ENCODE results near the gene TTLL9.

The TTLL9 gene

GRCh38 chr20:31857861-31858759 lies 12.3 kb upstream of the TTLL9 start:
- DNase-seq (ENCODE audit: extremely low spot score, insufficient read length, low read depth) (peak; percentile 69), FAIRE-seq (peak; percentile 70)

DNA sequence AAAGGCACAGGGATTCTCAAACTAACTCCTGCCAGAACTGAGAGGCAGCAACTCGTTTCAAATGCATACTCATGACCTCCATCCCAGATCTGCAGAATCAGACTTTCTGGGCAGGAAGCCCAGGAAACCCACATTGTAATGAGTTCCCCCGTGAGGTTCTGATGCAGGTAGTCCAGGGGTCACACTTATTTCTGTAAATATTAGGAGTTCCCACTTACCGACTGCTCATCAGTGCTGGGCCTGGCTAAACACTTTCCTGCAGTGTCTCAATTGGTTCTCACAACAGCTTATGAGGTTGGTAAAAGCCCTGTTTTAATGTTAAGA lies 11.7 kb upstream of the TTLL9 start:
- DNase-seq (ENCODE audit: extremely low spot score, insufficient read length, low read depth): no peak
- no peak for FAIRE-seq

GRCh38 chr20:31859266-31859997 lies 11.0 kb upstream of the TTLL9 start:
- FAIRE-seq: no peak
- DNase-seq (ENCODE audit: extremely low spot score, insufficient read length, low read depth): no peak

DNA sequence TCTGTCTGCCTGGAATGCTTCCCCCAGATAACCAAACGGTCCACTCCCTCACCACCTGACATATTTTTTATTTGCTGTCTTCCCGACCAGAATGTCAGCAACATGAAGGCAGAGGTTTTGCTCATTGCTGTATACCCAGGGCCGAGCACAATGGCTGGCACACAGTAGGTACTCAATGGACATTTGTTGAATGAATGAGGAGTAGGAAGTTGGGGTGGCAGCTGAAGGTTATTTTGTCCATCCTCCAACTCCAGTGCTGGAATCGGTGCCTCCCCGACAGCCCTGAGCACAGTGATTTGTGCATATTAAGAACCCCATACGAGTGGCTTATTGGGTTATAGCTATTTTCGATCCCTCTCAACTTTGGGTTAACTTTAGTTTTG lies 10.4 kb upstream of the TTLL9 start:
- DNase-seq (ENCODE audit: extremely low spot score, insufficient read length, low read depth) (no peak), FAIRE-seq (no peak)

- FAIRE-seq (no peak), DNase-seq (ENCODE audit: extremely low spot score, insufficient read length, low read depth) (no peak)
Observed at GRCh38 chr20:31860390-31861134, 9.9 kb upstream of the TTLL9 start.

DNA sequence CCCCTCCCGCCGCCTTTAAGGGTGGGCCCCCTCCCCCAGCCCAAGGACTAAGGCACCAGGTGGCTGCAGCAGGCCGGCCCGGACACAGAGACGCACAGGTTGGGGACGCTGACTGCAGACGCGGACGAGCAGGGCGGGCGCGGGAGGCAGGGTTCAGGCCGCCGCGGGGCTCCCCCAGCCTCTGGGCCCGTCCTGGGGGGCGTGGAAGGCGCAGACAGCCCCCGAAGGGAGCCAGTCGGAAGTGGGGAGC lies 9.4 kb upstream of the TTLL9 start:
- FAIRE-seq (no peak), DNase-seq (ENCODE audit: extremely low spot score, insufficient read length, low read depth) (no peak)

GRCh38 chr20:31861385-31862156 lies 8.9 kb upstream of the TTLL9 start:
- peak; percentile 56 for FAIRE-seq
- peak; percentile 82 for DNase-seq (ENCODE audit: extremely low spot score, insufficient read length, low read depth)

GRCh38 chr20:31862157-31862470 lies 8.3 kb upstream of the TTLL9 start:
- DNase-seq (ENCODE audit: extremely low spot score, insufficient read length, low read depth) (no peak), FAIRE-seq (no peak)

GRCh38 chr20:31862506-31862905 lies 7.9 kb upstream of the TTLL9 start:
- FAIRE-seq (no peak), DNase-seq (ENCODE audit: extremely low spot score, insufficient read length, low read depth) (no peak)

- DNase-seq (ENCODE audit: extremely low spot score, insufficient read length, low read depth): no peak
- FAIRE-seq: no peak
Observed at GRCh38 chr20:31863296-31864085, 6.9 kb upstream of the TTLL9 start.

- FAIRE-seq: no peak
- DNase-seq (ENCODE audit: extremely low spot score, insufficient read length, low read depth): no peak
Observed at GRCh38 chr20:31864521-31865400, 5.7 kb upstream of the TTLL9 start.

DNA sequence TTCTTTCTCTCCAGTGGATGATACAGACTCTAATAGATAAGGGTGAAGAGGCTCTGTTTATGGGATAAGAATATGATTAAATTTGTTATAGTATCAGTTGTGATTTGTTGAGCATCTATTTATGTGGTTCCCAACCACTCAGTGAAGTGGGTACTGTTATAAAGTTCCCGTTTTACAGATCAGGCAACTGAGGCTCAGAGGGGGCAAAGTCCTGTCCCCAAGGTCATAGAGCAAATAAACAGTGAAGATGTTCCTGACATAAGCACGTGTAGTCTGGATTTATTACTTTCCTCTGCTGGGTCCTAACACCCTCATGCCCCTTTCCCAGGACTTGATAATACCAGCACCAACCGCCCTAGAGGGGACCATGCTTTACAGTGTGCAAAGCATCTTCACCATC lies 4.2 kb upstream of the TTLL9 start:
- no peak for DNase-seq (ENCODE audit: extremely low spot score, insufficient read length, low read depth)
- FAIRE-seq: no peak

DNA sequence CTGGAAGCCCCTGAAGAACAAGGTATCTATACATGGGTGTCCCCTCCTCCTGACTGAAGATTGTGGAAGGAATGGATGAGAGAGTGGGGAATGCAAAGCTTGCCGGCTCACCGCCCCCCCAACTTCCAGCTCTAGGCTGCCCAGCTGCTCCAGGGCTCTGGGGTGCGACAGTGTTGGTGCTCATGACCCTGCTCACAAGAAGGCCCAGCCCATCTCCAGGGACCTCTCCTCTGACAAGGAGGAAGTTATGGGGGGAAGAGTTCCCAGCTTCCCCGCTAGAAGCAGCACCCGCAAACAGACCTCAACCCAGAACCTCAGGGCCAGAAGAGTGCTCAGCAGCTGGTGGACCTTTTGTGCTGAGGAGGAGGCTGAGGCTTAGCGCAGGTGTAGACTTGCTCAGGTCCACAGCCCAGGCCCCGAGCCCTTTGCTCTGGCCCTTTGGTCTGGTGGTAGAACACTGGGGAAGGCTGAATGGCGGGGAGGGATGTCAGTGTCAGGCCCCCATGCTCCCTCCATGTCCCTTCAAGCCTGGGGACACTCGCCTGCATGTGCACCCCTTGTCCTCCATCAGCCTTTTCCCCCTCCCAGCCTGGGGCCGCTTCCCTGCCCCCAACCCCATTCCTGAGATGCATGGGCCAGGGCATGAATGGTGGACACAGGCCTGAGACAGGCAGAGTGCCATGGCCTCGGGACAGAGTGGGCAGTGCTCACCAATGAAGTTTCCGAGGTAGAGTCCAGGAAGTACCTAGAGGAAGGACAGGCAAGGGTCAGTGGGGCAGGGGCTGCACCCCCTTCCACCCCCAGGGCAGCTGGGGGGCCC lies 1.4 kb upstream of the TTLL9 start:
- FAIRE-seq (no peak), DNase-seq (ENCODE audit: extremely low spot score, insufficient read length, low read depth) (no peak)

- DNase-seq (ENCODE audit: extremely low spot score, insufficient read length, low read depth): no peak
- FAIRE-seq: no peak
Observed at GRCh38 chr20:31869673-31869941, 827 bp upstream of the TTLL9 start.

DNA sequence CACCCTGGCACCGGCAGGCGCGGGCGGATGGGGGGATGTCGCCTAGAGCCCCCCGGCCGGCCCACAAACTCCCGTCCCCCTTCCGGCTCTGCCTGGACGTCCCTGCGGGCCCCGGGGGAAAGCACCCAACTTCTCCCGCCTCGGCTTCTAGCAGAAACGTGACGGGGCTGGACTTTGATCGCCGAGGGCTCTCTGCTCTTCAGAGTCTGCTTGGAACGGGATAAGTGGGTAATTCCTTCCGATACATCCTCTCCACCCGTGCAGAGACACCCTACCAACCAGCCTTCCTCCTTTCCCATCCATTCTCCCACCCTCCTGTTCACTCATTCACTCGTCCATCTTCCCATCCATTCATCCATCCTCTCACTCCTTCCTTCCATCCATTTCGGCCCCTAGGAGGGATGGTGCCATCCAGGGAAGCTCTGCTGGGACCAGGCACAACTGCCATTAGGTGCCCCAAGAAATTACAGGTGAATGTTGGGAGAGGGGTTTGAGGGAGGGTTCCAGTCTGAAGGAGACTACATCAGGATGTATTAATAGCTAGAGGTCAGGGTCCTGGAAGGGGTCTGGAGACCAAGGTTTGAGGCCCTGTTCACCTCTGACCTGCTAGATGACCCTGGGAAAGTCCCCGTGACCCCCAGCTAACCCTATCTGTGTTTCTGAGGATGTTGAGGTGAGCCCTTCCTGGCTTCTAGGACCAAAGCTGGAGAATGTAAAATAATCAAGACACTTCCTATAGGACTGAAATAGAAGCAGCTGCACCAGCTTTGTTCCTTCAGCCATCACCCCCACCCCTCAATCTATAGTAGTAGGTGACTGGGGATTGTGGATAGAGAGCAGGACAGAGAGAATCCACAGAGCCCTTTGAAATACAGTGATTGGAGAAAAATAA lies 538 bp downstream of the TTLL9 start:
- DNase-seq (ENCODE audit: extremely low spot score, insufficient read length, low read depth) (no peak), FAIRE-seq (no peak)

DNA sequence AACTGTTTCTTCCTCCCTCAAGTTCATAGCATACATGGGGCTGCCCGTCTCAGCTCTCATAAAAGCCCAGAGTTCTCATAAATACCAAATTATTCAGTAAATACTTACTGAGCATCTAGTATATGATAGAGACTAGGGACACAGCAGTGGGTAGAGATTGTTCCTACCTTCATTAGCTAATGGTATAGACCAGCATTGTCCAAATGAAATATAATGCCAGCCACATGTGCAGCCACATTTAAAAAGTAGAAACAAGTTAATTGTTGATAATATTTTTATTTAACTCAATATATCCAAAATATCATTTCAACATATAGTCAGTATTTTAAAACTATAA lies 1.2 kb downstream of the TTLL9 start:
- FAIRE-seq (no peak), DNase-seq (ENCODE audit: extremely low spot score, insufficient read length, low read depth) (no peak)

DNA sequence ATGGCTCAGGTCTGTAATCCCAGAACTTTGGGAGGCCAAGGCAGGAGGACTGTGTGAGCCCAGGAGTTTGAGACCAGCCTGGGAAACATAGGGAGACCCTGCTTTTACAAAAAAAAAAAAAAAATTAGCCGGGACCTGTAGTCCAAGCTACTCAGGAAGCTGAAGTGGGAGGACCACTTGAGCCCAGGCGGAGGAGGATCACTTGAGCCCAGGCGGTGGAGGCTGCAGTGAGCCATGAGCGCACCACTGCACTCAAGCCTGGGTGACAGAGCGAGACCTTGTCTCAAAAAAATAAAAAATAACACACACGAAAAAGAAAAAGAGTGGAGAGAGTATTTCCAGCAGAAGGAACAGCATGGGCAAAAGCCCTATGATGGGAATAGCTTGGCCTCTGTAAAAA lies 2.0 kb downstream of the TTLL9 start:
- no peak for FAIRE-seq
- DNase-seq (ENCODE audit: extremely low spot score, insufficient read length, low read depth): no peak

DNA sequence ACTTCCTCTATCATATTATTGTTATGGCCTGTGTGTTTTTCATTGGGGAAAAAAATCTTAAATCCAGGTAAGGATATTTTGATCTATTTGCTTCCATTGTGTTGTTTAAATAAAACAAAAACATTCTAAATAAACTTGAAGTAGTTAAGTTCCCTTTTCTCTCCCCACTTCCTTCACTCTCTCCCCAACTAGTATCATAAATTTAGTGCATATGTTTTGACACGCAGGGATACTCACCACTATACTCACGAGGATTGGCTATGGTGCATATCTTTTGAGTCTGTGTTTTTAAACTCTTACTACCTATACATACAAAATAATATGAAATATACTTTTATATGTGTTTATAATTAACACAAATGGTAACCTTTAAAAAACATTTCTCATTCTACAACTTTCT lies 5.2 kb downstream of the TTLL9 start:
- no peak for DNase-seq (ENCODE audit: extremely low spot score, insufficient read length, low read depth)
- no peak for FAIRE-seq
